TTC549 (cell line): ENCODE results near the gene SELENON.

Experiments used
- FAIRE-seq: peaks from 2 replicates; lab custom pipeline; 2012; peaks lifted over from hg19 to GRCh38; lab: Jason Lieb, UNC

SELENON gene

GRCh38 chr1:25771221-25772114, 28.5 kb upstream of the SELENON start:
- no peak for FAIRE-seq

GRCh38 chr1:25772164-25772563, 27.8 kb upstream of the SELENON start:
- no peak for FAIRE-seq

- FAIRE-seq: no peak
Observed at GRCh38 chr1:25772692-25773245, 27.2 kb upstream of the SELENON start.

GRCh38 chr1:25773441-25774125, 26.4 kb upstream of the SELENON start:
- FAIRE-seq: no peak

- no peak for FAIRE-seq
Observed at GRCh38 chr1:25774206-25774803, 25.7 kb upstream of the SELENON start.

GRCh38 chr1:25774921-25775771, 24.8 kb upstream of the SELENON start:
- FAIRE-seq: no peak

- no peak for FAIRE-seq
Observed at GRCh38 chr1:25779388-25779787, 20.6 kb upstream of the SELENON start.

- FAIRE-seq: no peak
Observed at GRCh38 chr1:25779894-25780293, 20.1 kb upstream of the SELENON start.

GRCh38 chr1:25780318-25781129, 19.5 kb upstream of the SELENON start:
- no peak for FAIRE-seq

GRCh38 chr1:25781130-25781433, 18.9 kb upstream of the SELENON start:
- FAIRE-seq: no peak

GRCh38 chr1:25782608-25783201, 17.3 kb upstream of the SELENON start:
- no peak for FAIRE-seq

- FAIRE-seq: no peak
Observed at GRCh38 chr1:25784575-25785051, 15.4 kb upstream of the SELENON start.

- no peak for FAIRE-seq
Observed at GRCh38 chr1:25785333-25786067, 14.5 kb upstream of the SELENON start.

GRCh38 chr1:25786887-25787759, 12.9 kb upstream of the SELENON start:
- FAIRE-seq: no peak

GRCh38 chr1:25787760-25788166, 12.2 kb upstream of the SELENON start:
- FAIRE-seq: no peak

GRCh38 chr1:25790472-25790871, 9.5 kb upstream of the SELENON start:
- FAIRE-seq: no peak

GRCh38 chr1:25792115-25792514, 7.9 kb upstream of the SELENON start:
- no peak for FAIRE-seq

GRCh38 chr1:25793585-25794170, 6.3 kb upstream of the SELENON start:
- no peak for FAIRE-seq

- no peak for FAIRE-seq
Observed at GRCh38 chr1:25794325-25794724, 5.7 kb upstream of the SELENON start.
